A549 (cell line): ENCODE data around the gene EPHA1. TPM values are rescaled to one million over a fixed set of nuclear protein-coding genes. Genes with fewer than 3 reads are reported as not detected.
"Not testable (repeated sequence)": the region's sequence is repeated elsewhere in the genome, so short reads cannot be mapped to it uniquely, and the experiment has no call there.

Experiments
- ATAC-seq, 2 experiments: fragments of 200-7000 bp in 1 of 2; fragments of >200 bp in 1 of 2; cut with Nextera tagmentation in 1 of 2; cut with Tn5 transposase in 1 of 2; 3 replicates each; pipeline versions ENCODE4 v1.8.0 to v1.9.1; 2018 to 2020; ENCODE audit warnings: mild to moderate bottlenecking in 1 of 2, moderate library complexity in 1 of 2
- CTCF ChIA-PET: fragments of 300-600 bp; sonication (Branson Sonifier 250); formaldehyde crosslinking; extraction: SDS; loops from one replicate; lab custom pipeline; 2021; ENCODE audit warnings: antibody characterized with exemption, inconsistent platforms; lab: Yijun Ruan, JAX
- POLR2A ChIA-PET: fragments of 350-600 bp; formaldehyde crosslinking; extraction: SDS; loops from one replicate; lab custom pipeline; 2021; ENCODE audit warnings: antibody characterized with exemption, inconsistent platforms; lab: Yijun Ruan, JAX
- DNase-seq, 2 experiments: peaks; one replicate each; pipeline versions ENCODE4 v3.0.0 to v3.0.0-alpha.2; 2011 to 2016; ENCODE audit warnings: low read depth in 1 of 2, low spot score in 1 of 2
- FAIRE-seq: peaks from 2 replicates; lab custom pipeline; 2011; peaks lifted over from hg19 to GRCh38; lab: Jason Lieb, UNC
- H3K27ac ChIP-seq, 2 experiments: fragments of >200 bp; sonication (Bioruptor Twin); formaldehyde crosslinking; 3 replicates each; pipeline ENCODE4 v1.5.1; 2016 to 2017
- H3K4me1 ChIP-seq: fragments of >200 bp; sonication (Bioruptor Twin); formaldehyde crosslinking; 3 replicates; pipeline ENCODE4 v1.6.1; 2016
- H3K4me2 ChIP-seq: fragments of >200 bp; sonication (Bioruptor Twin); formaldehyde crosslinking; 3 replicates; pipeline ENCODE4 v1.6.1; 2016
- H3K4me3 ChIP-seq: fragments of >200 bp; sonication (Bioruptor Twin); formaldehyde crosslinking; 3 replicates; pipeline ENCODE4 v1.5.1; 2016
- H3K9me3 ChIP-seq: fragments of >200 bp; sonication (Bioruptor Twin); formaldehyde crosslinking; 3 replicates; pipeline ENCODE4 v1.6.1; 2016
- BHLHE40 ChIP-seq: IDR thresholded peaks from 2 replicates; pipeline ENCODE4 v1.6.1; 2012; ENCODE audit warnings: low read depth, low read length, inconsistent platforms
- CBX8 ChIP-seq: fragments of 200-600 bp; sonication (generic); IDR thresholded peaks from 2 replicates; pipeline ENCODE4 v1.6.1; 2016
- CHD4 ChIP-seq: fragments of 200-600 bp; sonication (generic); IDR thresholded peaks from 2 replicates; pipeline ENCODE4 v1.6.1; 2016; ENCODE audit warnings: antibody characterized with exemption, mild to moderate bottlenecking, borderline replicate concordance
- E2F6 ChIP-seq: IDR thresholded peaks from 2 replicates; pipeline ENCODE4 v1.6.1; 2012; ENCODE audit warnings: low read depth, borderline replicate concordance
- EHF ChIP-seq: fragments of 250-450 bp; sonication (Bioruptor Pico); IDR thresholded peaks from 2 replicates; pipeline ENCODE4 v1.5.0; 2020; ENCODE audit warnings: mild to moderate bottlenecking
- EHMT2 ChIP-seq: fragments of 200-600 bp; sonication (generic); IDR thresholded peaks from 2 replicates; pipeline ENCODE4 v1.6.1; 2016; ENCODE audit warnings: antibody characterized with exemption, low read depth, mild to moderate bottlenecking, moderate library complexity
- GATA3 ChIP-seq: IDR thresholded peaks from 2 replicates; pipeline ENCODE4 v1.6.1; 2012; ENCODE audit warnings: borderline replicate concordance
- HEYL ChIP-seq: fragments of 250-450 bp; sonication (Bioruptor Pico); IDR thresholded peaks from 2 replicates; pipeline ENCODE4 v1.8.0; 2021; ENCODE audit warnings: mild to moderate bottlenecking, moderate library complexity
- HMGXB4 ChIP-seq: fragments of 250-450 bp; sonication (Bioruptor Pico); IDR thresholded peaks from 2 replicates; pipeline ENCODE4 v1.5.0; 2021; ENCODE audit warnings: mild to moderate bottlenecking, moderate library complexity, borderline replicate concordance
- HOXA7 ChIP-seq: fragments of 250-450 bp; sonication (Bioruptor Pico); IDR thresholded peaks from 2 replicates; pipeline ENCODE4 v1.5.0; 2020; ENCODE audit warnings: mild to moderate bottlenecking, moderate library complexity
- HOXB13 ChIP-seq: fragments of 250-450 bp; sonication (Bioruptor Pico); IDR thresholded peaks from 2 replicates; pipeline ENCODE4 v1.5.0; 2020; ENCODE audit warnings: low read depth, mild to moderate bottlenecking, moderate library complexity
- KDM5A ChIP-seq: fragments of 200-600 bp; sonication (generic); IDR thresholded peaks from 2 replicates; pipeline ENCODE4 v1.6.1; 2016; ENCODE audit warnings: antibody characterized with exemption, mild to moderate bottlenecking
- POLR2A ChIP-seq: IDR thresholded peaks from 2 replicates; pipeline ENCODE4 v1.6.1; 2012; ENCODE audit warnings: mild to moderate bottlenecking, low read length
- POLR2AphosphoS2 ChIP-seq: conservative IDR thresholded peaks from 2 replicates; pipeline ENCODE4 v1.6.1; 2012; ENCODE audit warnings: low read length, improper control_type of control experiment, inconsistent platforms
- RARB ChIP-seq: fragments of 250-450 bp; sonication (Bioruptor Pico); IDR thresholded peaks from 2 replicates; pipeline ENCODE4 v1.8.0; 2021; ENCODE audit warnings: mild to moderate bottlenecking, moderate library complexity
- REST ChIP-seq: fragments of 200-600 bp; sonication (generic); IDR thresholded peaks from 2 replicates; pipeline ENCODE4 v1.6.1; 2016; ENCODE audit warnings: antibody characterized with exemption, mild to moderate bottlenecking, moderate library complexity
- RFX5 ChIP-seq: fragments of 450-650 bp; IDR thresholded peaks from 2 replicates; pipeline ENCODE4 v1.7.1; 2014; ENCODE audit warnings: antibody characterized with exemption, mild to moderate bottlenecking, moderate library complexity
- TP53 ChIP-seq: fragments of 250-450 bp; sonication (Bioruptor Pico); IDR thresholded peaks from 2 replicates; pipeline ENCODE4 v1.5.0; 2021; ENCODE audit warnings: mild to moderate bottlenecking, moderate library complexity
- ZNF302 ChIP-seq: fragments of 250-450 bp; sonication (Bioruptor Pico); IDR thresholded peaks from 2 replicates; pipeline ENCODE4 v1.9.0; 2021; ENCODE audit warnings: inconsistent platforms, mild to moderate bottlenecking, moderate library complexity
- WGBS: methylation state at CpG from one replicate; pipeline ENCODE4 v1.1.6; 2017; ENCODE audit errors: missing lambda C conversion rate; 5-methylcytosine and 5-hydroxymethylcytosine counted together
- polyA plus RNA-seq, 4 experiments: library from polyadenylated mRNA; depleted of rRNA in 3 of 4; stranded (reverse); fragments of >200 nt; fragmentation: RNase III in 1 of 4; extraction: RNeasy Plus Mini Kit Qiagen cat#74134 plus additional on column Dnase treatment in 1 of 4; gene quantifications; 2 replicates in 3 of 4; 3 replicates in 1 of 4; pipeline ENCODE4 v1.2.3, GENCODE V29; 2011 to 2017

The EPHA1 gene
- polyA plus RNA-seq, 2 of the 4 experiments (the other 2 are of a cell fraction): not detected

GRCh38 chr7:143415742-143416397 lies 7.2 kb upstream of the EPHA1 start:
- ATAC-seq: peak; percentile 14 to 31; a peak in 4 of 6 replicates
- DNase-seq: no peak
- CTCF ChIA-PET: interaction anchor here (0.8 to 5.4 kb wide), 19 partner anchors 9 to 200 kb away, joined by 3 to 46 read pairs (median 8); partner anchors contain the start of gene EPHA1
- POLR2A ChIA-PET: interaction anchor here (0.7 kb wide), 1 partner anchor 34 kb away, joined by 3 read pairs; no protein-coding TSS in a partner anchor
- Histone ChIP-seq H3K4me3 (no peak overlapping the region), H3K27ac (no peak overlapping the region), H3K4me2 (peak overlapping the region; percentile 19; the same call in 1 of the 3 replicates), H3K4me1 (peaks cover 5% of the 10 kb centered on the region; the same call in 1 of the 3 replicates), H3K9me3 (0 out of 3 replicates have a peak, but pooled peaks cover 3% of the 10 kb centered on the region)
- 64% methylated on average over 8 of the region's 8 CpGs for WGBS
- no peak for TF ChIP-seq HOXA7 (CRISPR knock-in tag)
- no peak for TF ChIP-seq GATA3
- TF ChIP-seq ZNF302 (CRISPR knock-in tag): no peak
- no peak for TF ChIP-seq EHF (CRISPR knock-in tag)
- TF ChIP-seq HEYL (CRISPR knock-in tag): no peak
- no peak for TF ChIP-seq KDM5A
- TF ChIP-seq HMGXB4: no peak
- TF ChIP-seq CBX8: no peak
- TF ChIP-seq BHLHE40: no peak
- no peak for TF ChIP-seq EHMT2
- no peak for TF ChIP-seq REST
- no peak for TF ChIP-seq CHD4
- no peak for TF ChIP-seq POLR2AphosphoS2
- TF ChIP-seq RARB: no peak
- no peak for FAIRE-seq

GRCh38 chr7:143415209-143415608 lies 6.6 kb upstream of the EPHA1 start:
- DNase-seq, FAIRE-seq, H3K27ac ChIP-seq, ATAC-seq, H3K9me3 ChIP-seq, H3K4me3 ChIP-seq, H3K4me1 ChIP-seq: not testable (repeated sequence)
- 66% methylated on average over 7 of the region's 7 CpGs for WGBS
- ChIA-PET POLR2A (interaction anchor here (0.6 to 0.8 kb wide), 3 partner anchors 9 to 35 kb away, joined by 3 read pairs; no protein-coding TSS in a partner anchor), CTCF (interaction anchor here (1.0 to 5.4 kb wide), 9 partner anchors 8 to 175 kb away, joined by 3 to 46 read pairs (median 21); partner anchors contain the start of gene EPHA1)
- peak overlapping the region; percentile 19; the same call in 1 of the 3 replicates for H3K4me2 ChIP-seq

GRCh38 chr7:143413123-143413522 lies 4.5 kb upstream of the EPHA1 start:
- Histone ChIP-seq H3K27ac (no peak overlapping the region), H3K4me3 (no peak overlapping the region), H3K4me2 (peak overlapping the region; percentile 41; the same call in 1 of the 3 replicates), H3K9me3 (no peaks in the 10 kb centered on the region), H3K4me1 (peaks cover 12% of the 10 kb centered on the region; the same call in 2 of the 3 replicates)
- CTCF ChIA-PET: interaction anchor here (1.3 kb wide), 1 partner anchor 20 kb away, joined by 4 read pairs; no protein-coding TSS in a partner anchor
- POLR2A ChIA-PET: no interaction called here
- no peak for DNase-seq
- FAIRE-seq: no peak
- no peak for ATAC-seq
- TF ChIP-seq TP53 (no peak), ZNF302 (CRISPR knock-in tag) (no peak), RFX5 (no peak), E2F6 (no peak), REST (no peak), HOXB13 (CRISPR knock-in tag) (no peak), POLR2A (no peak)
- 69% methylated on average over 8 of the region's 8 CpGs for WGBS
